ENCODE measurements around the gene EMC10. TPM values are rescaled to one million over a fixed set of nuclear protein-coding genes. Genes with fewer than 3 reads are reported as not detected.
A peak's percentile ranks its signal among the peaks of the same experiment; 100 is the strongest.

Gene EMC10
- total and polyA plus RNA-seq, 2 of the 4 experiments (the other 2 are of a cell fraction), result 11.3 to 90.9 TPM

DNA sequence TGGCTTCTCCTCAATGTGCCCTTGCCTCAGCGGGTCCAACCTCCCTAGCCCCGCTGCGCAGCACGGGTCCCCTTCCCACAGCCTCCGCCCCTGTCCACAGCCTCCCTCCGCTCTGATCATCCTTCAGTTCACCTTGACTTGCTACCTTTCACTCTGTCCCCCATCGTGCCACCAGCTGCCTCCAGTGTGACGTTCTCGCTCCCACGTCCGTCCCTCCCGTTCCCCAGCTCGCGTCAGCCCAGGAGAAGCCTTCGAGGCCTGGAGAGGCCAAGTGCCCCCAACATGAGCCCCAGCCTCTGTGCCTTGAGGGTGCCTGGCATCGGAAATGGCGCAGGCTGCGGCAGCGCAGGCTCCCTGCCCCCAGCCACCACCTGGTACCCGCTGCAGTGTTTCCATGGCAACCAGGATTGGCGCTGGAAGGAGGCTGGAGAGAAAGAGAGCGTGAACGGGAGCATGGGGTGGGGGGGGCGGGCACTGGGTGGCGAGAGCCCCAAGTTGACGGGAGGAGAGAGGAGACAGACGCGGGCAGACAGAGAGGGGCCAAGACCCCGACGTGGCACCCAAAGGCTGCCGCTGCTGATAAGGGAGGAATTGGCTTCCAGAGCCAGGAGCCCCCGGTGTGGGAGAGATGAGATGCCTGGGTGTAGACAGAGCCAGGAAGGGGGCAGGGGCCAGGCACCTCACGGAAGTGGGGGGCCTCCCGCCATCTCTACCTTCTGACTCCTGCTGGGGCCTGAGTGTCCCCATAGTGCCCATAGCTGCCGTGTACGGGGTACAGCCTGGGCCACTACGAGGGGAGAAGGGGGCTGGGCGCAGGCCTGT lies 38.2 kb downstream of the EMC10 start:
- Histone ChIP-seq H3K4me3 (ENCODE audit: insufficient read depth, low read depth, low read length) (no peak overlapping the region), H4K91ac (ENCODE audit: insufficient read depth, low read depth, low read length) (no peak overlapping the region), H2BK20ac (ENCODE audit: low read depth, low read length) (no peak overlapping the region), H4K5ac (ENCODE audit: low read depth, low read length) (no peak overlapping the region), H3K18ac (ENCODE audit: low read depth, low read length) (no peak overlapping the region), H3K4ac (ENCODE audit: low read depth, low read length) (no peak overlapping the region), H3K9me3 (ENCODE audit: control insufficient read depth, insufficient read depth, low read length) (no peaks in the 10 kb centered on the region), H2AK5ac (ENCODE audit: low read depth, low read length) (no peak overlapping the region), H2BK5ac (ENCODE audit: low read depth, low read length, poor library complexity, severe bottlenecking) (no peak overlapping the region), H3K56ac (ENCODE audit: extremely low read depth, insufficient read depth, low read length) (no peak overlapping the region), H3K23ac (ENCODE audit: low read depth, low read length) (no peak overlapping the region), H3K36me3 (ENCODE audit: control insufficient read depth, insufficient read depth, low read length) (no peaks in the 10 kb centered on the region), H4K20me1 (ENCODE audit: insufficient read depth, low read length) (no peaks in the 10 kb centered on the region), H3K9me1 (ENCODE audit: insufficient read depth, low read length) (no peaks in the 10 kb centered on the region; the same call in 1 of the 2 replicates), H2BK120ac (ENCODE audit: low read depth, low read length) (no peak overlapping the region), H3K27me3 (ENCODE audit: control insufficient read depth, insufficient read depth, low read length) (no peaks in the 10 kb centered on the region), H3K4me2 (ENCODE audit: low read depth, low read length) (no peak overlapping the region), H2AK9ac (replicated peaks; ENCODE audit: low read depth, low read length, poor library complexity) (no peak overlapping the region), H3K14ac (replicated peaks; ENCODE audit: low read depth, low read length) (no peak overlapping the region), H2BK15ac (ENCODE audit: low read depth, low read length) (no peak overlapping the region), H3K79me1 (ENCODE audit: low read depth in 1 of 2, low read length in 2 of 2) (peaks cover 5 to 10% of the 10 kb centered on the region in 2 experiments; a peak in 3 of 4 replicates), H3K9ac (ENCODE audit: low read depth, low read length) (no peak overlapping the region), H2AFZ (replicated peaks; ENCODE audit: low read length, poor library complexity) (peak overlapping the region; percentile 14), H3K4me1 (ENCODE audit: control insufficient read depth, insufficient read depth, low read length) (peaks cover 3% of the 10 kb centered on the region), H4K8ac (ENCODE audit: low read depth in 2 of 2, low read length in 2 of 2) (no peak overlapping the region), H3K27ac (ENCODE audit: insufficient read depth, low read length) (no peak overlapping the region)
- intact Hi-C loops (cut with micrococcal nuclease), result no loop called here
- dilution Hi-C loops (cut with HindIII; ENCODE audit: low sequenced_read_pairs, unreplicated experiment), result no loop called here
- in situ Hi-C loops (cut with MboI; ENCODE audit: low sequenced_read_pairs), result no loop called here
- POLR2A ChIA-PET (ENCODE audit: unreplicated experiment), result no interaction called here
- WGBS, 2 experiments (ENCODE audit: extremely low coverage in 2 of 2, insufficient read length in 1 of 2), result 22% methylated on average over 9 of the region's 38 CpGs; no CpG with 5 or more reads in 1 of the 2 experiments
- no TSS peak for BruUV-seq (replicated peaks)
- DNase-seq, result no peak
- CTCF ChIA-PET, result interaction anchor here (0.6 kb wide), 1 partner anchor 421 kb away, joined by 3 read pairs; no protein-coding TSS in a partner anchor
- no peak for ATAC-seq (ENCODE audit: low read depth)
- no peak for TF ChIP-seq SMC3 (IDR thresholded peaks at IDR 0.05; ENCODE audit: low read depth, low read length)
- no peak for TF ChIP-seq RFX5 (IDR thresholded peaks at IDR 0.05; ENCODE audit: low read depth, low read length)
- TF ChIP-seq NFE2L2 (IDR thresholded peaks at IDR 0.05; ENCODE audit: low read depth, low read length), result no peak
- TF ChIP-seq CHD1 (IDR thresholded peaks at IDR 0.05; ENCODE audit: low read depth, low read length), result no peak
- no peak for TF ChIP-seq CEBPB (IDR thresholded peaks at IDR 0.05; ENCODE audit: low read depth, low read length)
- TF ChIP-seq POLR2A (IDR thresholded peaks at IDR 0.05; ENCODE audit: low read depth, low read length), result no peak
- TF ChIP-seq MXI1 (IDR thresholded peaks at IDR 0.05; ENCODE audit: borderline replicate concordance, low read depth, low read length), result no peak
- no peak for TF ChIP-seq MAZ (IDR thresholded peaks at IDR 0.05; ENCODE audit: borderline replicate concordance, low read depth, low read length)
- no peak for TF ChIP-seq RCOR1 (IDR thresholded peaks at IDR 0.05; ENCODE audit: insufficient replicate concordance, low read length)
- TF ChIP-seq, protein P1, sequence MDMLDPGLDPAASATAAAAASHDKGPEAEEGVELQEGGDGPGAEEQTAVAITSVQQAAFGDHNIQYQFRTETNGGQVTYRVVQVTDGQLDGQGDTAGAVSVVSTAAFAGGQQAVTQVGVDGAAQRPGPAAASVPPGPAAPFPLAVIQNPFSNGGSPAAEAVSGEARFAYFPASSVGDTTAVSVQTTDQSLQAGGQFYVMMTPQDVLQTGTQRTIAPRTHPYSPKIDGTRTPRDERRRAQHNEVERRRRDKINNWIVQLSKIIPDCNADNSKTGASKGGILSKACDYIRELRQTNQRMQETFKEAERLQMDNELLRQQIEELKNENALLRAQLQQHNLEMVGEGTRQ (IDR thresholded peaks at IDR 0.05; ENCODE audit: low read depth, low read length), result no peak
- TF ChIP-seq FOS (IDR thresholded peaks at IDR 0.05; ENCODE audit: low read depth, low read length), result no peak
- TF ChIP-seq BHLHE40 (IDR thresholded peaks at IDR 0.05; ENCODE audit: low read depth, low read length), result no peak
- TF ChIP-seq MAFK (IDR thresholded peaks at IDR 0.05; ENCODE audit: low read depth, low read length), result no peak
- TF ChIP-seq RAD21 (IDR thresholded peaks at IDR 0.05; ENCODE audit: low read length), result no peak
- TF ChIP-seq, protein P2, sequence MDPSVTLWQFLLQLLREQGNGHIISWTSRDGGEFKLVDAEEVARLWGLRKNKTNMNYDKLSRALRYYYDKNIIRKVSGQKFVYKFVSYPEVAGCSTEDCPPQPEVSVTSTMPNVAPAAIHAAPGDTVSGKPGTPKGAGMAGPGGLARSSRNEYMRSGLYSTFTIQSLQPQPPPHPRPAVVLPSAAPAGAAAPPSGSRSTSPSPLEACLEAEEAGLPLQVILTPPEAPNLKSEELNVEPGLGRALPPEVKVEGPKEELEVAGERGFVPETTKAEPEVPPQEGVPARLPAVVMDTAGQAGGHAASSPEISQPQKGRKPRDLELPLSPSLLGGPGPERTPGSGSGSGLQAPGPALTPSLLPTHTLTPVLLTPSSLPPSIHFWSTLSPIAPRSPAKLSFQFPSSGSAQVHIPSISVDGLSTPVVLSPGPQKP (IDR thresholded peaks at IDR 0.05; ENCODE audit: borderline replicate concordance, low read depth, low read length), result no peak

Data from IMR-90 (cell line).